ENCODE data around the gene ZNF750. TPM values are rescaled to one million over a fixed set of nuclear protein-coding genes. Genes with fewer than 3 reads are reported as not detected.

ZNF750 gene
- total RNA-seq, 4 donors from 2014 or later: not detected

- TF ChIP-seq CTCF (IDR thresholded peaks at IDR 0.05; ENCODE audit: low read depth): no peak
These were observed 5.0 kb upstream of the ZNF750 start for GRCh38 chr17:82844796-82845162.

GRCh38 chr17:82843904-82844680 is 4.3 kb upstream of the ZNF750 start:
- no peak for TF ChIP-seq CTCF (IDR thresholded peaks at IDR 0.05; ENCODE audit: low read depth)

DNA sequence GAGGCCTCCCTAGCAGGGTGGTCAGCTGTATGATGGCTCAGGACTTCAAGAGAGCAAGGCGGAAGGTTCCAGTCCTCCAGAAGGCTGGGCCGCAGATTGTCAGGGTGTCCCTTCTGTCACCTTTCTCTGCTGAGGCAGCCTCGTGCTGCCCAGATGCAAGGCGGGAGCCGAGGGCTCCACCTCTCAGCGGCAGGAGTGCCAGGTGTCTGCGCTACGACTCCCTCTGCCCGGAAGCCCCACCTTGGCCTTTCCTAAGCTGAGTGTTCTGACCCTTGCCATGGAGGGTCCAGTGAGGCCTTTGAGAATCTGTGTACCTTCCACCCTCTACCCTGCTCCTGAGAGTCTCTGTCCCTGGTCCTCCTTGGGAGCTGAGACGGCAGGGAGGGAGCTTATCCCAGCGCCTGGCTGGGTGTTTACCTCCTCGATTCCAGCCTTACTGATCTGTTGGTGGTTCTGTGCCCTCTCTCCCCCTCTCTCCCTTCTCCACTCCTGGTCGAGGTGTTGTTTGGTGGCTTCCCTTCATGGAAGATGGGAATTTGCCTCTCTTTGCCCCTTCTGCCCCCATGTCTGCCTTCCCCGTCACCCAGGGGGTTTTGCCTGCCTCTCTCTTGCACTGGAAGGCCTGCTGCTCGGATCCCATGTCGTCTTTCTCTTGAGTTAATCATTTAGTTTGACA is 2.2 kb upstream of the ZNF750 start:
- TF ChIP-seq CTCF (IDR thresholded peaks at IDR 0.05; ENCODE audit: low read depth): no peak

GRCh38 chr17:82840431-82840831 is 609 bp upstream of the ZNF750 start:
- no peak for TF ChIP-seq CTCF (IDR thresholded peaks at IDR 0.05; ENCODE audit: low read depth)

- no peak for TF ChIP-seq CTCF (IDR thresholded peaks at IDR 0.05; ENCODE audit: low read depth)
These were observed 1.3 kb downstream of the ZNF750 start for GRCh38 chr17:82838386-82839063.

GRCh38 chr17:82837586-82838320 is 2.1 kb downstream of the ZNF750 start:
- no peak for TF ChIP-seq CTCF (IDR thresholded peaks at IDR 0.05; ENCODE audit: low read depth)
